Measurements from ENCODE around the gene FUT7.
"Not testable (repeated sequence)": the region's sequence is repeated elsewhere in the genome, so short reads cannot be mapped to it uniquely, and the experiment has no call there.

FUT7 gene

DNA sequence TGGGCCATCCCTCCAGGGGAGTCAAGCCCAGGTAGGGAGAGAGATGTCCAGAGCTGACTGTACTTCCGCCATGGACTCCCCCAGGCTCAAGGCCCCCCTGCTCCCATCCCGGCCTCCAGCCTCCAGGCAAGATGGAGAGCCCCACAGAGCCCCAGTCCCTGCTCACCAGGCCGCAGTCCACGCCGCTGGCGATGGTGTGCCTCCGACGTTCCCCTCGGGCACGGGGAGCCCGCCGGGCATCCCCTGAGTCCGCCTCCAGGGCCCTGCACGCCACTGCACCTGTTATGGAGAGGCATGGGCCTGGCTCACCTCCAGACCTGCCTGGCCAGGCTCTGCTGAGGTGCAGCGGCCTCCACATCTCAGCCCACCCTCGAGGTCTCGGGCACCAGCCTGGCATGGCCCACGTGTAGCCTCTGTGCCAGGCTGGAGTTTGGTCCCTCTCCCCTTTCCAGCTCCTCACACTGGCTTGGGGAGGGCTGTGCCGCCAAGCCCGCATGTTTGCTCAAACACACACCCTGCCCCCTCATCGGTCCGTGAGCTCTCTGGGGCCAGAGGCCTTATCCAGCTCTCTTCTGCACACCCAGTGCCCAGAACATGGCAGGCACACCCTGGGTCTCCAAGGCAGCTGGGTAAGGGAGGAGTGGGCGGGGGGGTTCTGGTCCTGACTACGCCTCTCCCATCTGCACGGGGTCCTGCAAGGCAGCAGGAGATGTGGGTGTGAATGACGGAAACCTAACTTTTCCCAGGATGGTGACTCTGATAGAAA, 34.4 kb upstream of the FUT7 start:
- no peak for DNase-seq

DNA sequence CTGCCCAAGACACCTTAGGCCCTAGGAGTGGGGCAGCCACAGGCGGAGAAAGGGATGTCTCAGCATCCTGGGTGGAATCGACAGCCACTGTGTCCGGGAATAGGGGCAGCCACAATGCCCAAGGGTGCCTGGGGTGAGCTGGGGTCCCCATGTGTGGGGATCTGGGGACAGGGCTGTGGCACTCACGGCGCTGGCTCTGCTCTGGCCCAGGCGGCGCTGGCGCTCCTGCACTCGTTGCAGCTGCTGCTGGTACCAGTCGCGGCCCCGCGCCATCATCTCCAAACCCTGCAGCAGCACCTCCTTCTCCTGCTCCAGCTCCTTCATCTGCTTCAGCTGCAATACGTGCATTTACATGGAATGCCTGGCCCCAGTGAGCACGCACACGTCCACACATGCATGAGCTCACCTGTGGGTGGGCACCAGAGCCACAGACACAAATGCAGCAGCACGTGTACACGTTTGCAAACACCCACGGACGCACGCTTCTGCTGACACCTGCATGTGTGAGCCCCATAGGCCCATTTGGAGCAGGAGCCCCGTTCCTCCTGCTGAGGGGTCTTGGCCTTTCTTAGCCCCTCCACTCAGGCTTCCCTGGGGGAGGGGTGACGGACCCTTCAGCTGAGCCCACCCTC, 33.6 kb upstream of the FUT7 start:
- DNase-seq: no peak

- DNase-seq: no peak
Measured at GRCh38 chr9:137064880-137065164, 32.9 kb upstream of the FUT7 start.

- peak; percentile 36 to 73 for DNase-seq
Measured at GRCh38 chr9:137064027-137064879, 32.4 kb upstream of the FUT7 start.

DNA sequence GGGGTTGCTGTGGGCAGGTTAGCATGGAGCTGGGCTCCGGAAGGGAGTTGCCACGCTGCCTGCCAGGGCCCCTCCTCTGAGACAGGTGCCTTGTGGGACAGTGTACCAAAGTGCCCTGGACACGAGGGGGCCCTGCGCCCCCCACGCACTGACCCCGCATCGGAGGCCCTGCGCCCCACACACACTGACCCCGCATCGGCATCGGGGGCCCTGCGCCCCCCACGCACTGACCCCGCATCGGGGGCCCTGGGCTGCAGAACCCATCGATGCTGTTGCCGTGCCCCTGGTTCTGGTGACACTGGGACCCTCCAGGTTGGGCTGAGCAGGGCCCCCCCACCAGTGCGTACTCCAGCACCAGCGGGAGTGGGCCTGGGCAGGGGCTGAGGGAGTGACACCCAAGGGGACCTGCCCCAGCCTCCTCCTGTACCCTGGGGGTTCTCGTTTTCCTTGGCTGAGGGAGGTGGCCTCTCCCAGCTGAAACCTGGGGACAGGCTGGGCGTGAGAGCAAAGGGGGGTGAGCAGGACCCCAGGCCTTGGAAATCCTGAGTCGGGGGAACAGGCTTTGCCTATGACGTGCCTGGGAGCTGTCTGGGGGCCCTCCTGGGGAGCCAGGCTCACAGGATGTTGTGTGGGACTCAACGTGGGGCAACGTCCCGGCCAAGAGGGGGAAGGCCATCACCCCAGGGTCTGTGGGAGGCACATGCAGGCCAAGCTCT, 31.6 kb upstream of the FUT7 start:
- no peak for DNase-seq

DNA sequence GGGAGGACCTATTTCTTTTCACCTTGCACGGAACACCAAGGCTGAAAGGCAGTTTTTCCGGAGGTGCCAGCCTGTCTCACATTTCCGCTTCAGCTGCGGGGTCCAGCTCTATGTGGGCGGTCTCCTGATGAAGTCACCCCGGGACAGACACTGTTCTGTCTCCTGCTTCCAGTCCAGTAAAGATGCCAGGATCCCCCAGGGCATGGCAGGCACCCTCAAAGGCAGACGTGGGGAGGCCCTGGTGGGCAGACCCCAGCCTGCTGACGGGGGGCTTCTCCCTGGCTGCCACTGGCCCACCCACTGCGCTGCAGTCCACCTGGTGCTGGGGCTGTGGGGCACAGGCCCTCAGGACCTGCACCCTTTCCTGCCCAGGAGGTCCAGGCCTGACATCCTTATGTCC, 30.9 kb upstream of the FUT7 start:
- DNase-seq: not testable (repeated sequence)

DNA sequence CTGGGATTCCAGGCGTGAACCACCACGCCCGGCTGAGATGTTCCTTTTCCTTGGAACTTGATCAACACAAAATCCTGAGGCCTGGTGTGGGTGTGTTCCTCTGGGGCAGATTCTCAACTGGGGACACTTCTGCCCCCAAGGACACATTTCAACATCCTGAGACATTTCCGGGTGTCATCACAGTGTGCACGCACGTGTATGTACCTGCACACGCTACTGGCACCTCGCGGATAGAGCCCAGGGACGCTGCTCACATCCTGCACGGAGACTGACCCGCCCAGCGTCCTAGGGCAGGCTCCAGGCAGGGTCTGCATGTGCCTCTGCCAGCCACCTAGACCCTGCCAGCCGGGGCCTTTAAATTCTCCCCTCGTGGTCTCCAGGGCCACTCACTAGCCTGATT, 30.5 kb upstream of the FUT7 start:
- no peak for DNase-seq

DNA sequence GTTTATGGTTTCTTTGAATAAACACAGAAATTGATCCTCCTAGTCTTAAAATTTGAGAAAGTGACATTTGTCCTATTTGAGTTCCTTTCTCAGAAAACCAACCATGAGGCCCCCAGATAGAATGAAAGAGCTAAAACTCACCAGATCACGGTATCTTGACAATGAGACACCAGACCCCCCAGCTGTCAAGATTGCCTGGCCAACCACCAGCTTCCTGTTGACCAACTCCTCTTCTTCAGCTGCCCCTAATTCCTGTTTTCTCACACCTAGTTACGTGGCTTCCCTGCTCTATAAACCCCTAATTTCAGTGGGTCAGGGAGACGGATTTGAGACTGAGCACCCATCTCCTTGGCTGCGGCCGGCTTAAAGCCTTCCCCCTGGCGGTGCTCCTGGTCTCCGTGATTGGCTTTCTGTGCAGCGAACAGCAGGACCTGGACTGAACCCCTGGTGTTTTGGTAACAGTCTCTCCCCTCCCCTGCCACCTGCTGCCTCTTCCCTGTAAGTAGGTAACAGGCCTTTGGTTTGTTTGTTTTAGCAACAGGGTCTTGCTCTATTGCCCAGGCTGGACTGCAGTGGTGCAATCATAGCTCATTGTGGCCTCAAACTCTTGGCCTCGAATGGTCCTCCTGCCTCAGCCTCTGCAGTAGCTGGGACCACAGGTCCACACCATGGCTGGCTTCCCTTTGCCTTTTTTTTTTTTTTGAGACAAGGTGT, 26.8 kb upstream of the FUT7 start:
- no peak for DNase-seq

DNA sequence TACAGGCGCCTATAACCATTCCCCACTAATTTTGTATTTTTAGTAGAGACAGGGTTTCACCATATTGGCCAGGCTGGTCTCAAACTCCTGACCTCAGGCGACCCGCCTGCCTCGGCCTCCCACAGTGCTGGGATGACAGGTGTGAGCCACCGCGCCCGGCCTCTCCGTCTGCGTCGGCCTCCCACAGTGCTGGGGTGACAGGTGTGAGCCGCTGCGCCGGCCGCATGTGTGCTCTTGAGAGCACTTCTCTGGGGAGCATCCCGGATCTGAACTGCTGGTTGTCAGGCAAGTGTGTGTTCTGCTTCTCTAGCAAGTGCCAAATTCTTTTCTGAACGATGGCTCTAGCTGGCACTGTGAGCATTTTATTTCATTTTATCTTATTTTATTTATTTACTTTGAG, 25.7 kb upstream of the FUT7 start:
- DNase-seq: no peak

- DNase-seq: no peak
Measured at GRCh38 chr9:137056739-137057415, 25.0 kb upstream of the FUT7 start.

- no peak for DNase-seq
Measured at GRCh38 chr9:137055385-137056364, 23.8 kb upstream of the FUT7 start.

GRCh38 chr9:137054932-137055384, 23.1 kb upstream of the FUT7 start:
- DNase-seq: no peak

GRCh38 chr9:137053944-137054931, 22.4 kb upstream of the FUT7 start, which contains the start of gene ENTPD2:
ENTPD2 (minus strand) TSS chr9:137054061; CDS start chr9:137053997, 64 bp downstream.
- peak; percentile 47 to 59 for DNase-seq

DNA sequence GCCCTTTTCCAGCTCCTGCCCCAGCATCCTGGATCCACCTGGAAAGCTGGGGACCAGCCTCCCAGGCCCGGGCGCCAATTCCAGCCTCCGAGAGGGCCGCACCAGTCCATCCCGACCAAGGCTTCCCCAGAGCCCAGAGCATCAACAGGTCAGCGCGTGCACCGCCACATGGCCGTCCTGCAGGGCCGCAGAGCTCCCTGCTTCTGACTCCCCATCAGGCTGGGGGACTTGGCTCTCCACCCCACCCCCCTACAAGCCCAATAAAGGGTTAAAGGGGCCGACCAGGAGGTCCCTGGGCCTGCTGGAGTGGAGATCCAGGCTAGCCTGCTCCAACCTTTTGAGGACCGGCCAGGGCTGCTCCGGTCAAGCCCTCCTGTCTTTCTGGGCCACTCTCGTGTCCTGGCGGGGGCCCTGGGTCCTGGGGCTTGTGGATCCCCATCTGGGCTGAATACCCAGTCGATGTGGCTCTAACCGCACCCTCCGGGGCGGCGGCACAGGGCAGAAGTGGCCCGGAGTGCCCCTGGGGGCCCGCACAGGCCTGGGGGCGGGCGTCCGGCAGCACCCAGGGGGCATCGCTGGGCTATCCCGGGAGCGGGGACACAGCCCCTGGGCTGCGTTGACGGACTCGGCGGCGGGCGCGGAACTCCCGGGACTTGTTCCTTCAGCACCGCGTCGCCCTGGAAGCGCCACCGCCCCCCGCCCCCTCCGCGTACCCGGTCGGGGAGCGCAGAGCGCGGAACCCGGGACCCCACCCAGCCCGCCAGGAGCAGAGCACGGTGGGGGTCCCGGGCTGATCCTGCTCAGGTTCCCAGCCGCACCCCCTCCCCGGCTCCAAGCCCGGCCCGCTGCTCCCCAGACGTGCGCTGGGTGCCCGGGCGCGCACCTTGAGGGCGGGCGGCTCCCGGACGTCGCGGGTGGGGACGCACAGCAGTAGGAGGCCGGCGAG, 21.4 kb upstream of the FUT7 start:
- no peak for DNase-seq

- DNase-seq: no peak
Measured at GRCh38 chr9:137052293-137052692, 20.4 kb upstream of the FUT7 start.

DNA sequence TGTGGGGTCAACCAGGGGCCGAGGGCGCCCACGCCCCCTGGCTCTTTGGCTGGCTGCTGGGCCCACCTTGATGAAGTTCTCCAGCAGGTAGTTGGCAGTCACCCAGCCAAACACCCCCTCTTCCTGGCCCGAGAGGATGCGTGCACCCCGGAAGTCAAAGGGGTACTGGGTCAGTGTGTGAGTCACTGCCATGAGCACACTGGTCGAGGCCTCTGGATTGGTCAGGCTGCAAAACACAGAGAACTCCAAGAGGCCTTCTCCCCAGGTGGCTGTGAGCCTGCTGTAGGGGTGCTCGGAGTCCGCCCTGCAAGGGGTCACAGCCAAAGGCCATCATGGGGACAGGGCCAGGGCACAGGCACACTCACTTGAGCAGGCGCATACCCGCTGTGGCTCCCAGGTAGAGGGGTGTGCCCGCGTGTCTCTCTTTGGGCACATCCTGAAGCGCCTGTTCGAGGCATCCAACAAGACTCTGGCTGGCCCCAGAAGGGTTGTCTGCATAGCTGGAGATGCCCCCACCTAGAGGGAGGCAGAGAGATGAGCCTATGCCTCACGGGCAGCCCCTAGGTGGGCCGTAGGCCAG, 19.3 kb upstream of the FUT7 start:
- DNase-seq: no peak

GRCh38 chr9:137050570-137050969, 18.7 kb upstream of the FUT7 start:
- DNase-seq: no peak

All from stimulated activated CD4-positive, alpha-beta T cell treated with anti-CD3 and anti-CD28 coated beads, Interleukin-4, amount 100 ng/mL, for 4 hours (primary cell).